ENCODE data around the gene ZNF493.

Gene ZNF493

GRCh38 chr19:21396893-21397572, at the start of gene ZNF493:
Gene ZNF493, plus strand, starts transcription at chr19:21397133. Its CDS starts 105 bp downstream, at chr19:21397238.
- DNase-seq = peak; percentile 41 to 97 (median 89)

GRCh38 chr19:21352830-21353229, 44.1 kb upstream of the ZNF493 start:
- DNase-seq = no peak

- peak; percentile 46 to 95 (median 89) for DNase-seq
Observed at GRCh38 chr19:21358768-21359451, 38.0 kb upstream of the ZNF493 start, which contains the start of gene ZNF738. Gene ZNF738, plus strand, starts transcription at chr19:21359000. Its CDS starts 141 bp downstream, at chr19:21359141.

- no peak for DNase-seq
Observed at GRCh38 chr19:21362291-21362690, 34.6 kb upstream of the ZNF493 start.

- DNase-seq = no peak
Observed at GRCh38 chr19:21383980-21384582, 12.9 kb upstream of the ZNF493 start.

- no peak for DNase-seq
Observed at GRCh38 chr19:21396121-21396520, 812 bp upstream of the ZNF493 start.

- no peak for DNase-seq
Observed at GRCh38 chr19:21398851-21399250, 1.9 kb downstream of the ZNF493 start.

GRCh38 chr19:21402303-21402985, 5.5 kb downstream of the ZNF493 start:
- no peak for DNase-seq

- DNase-seq = no peak
Observed at GRCh38 chr19:21410166-21410565, 13.2 kb downstream of the ZNF493 start.

- DNase-seq = no peak
Observed at GRCh38 chr19:21422244-21422643, 25.3 kb downstream of the ZNF493 start.

GRCh38 chr19:21423057-21424041, 26.4 kb downstream of the ZNF493 start:
- DNase-seq = no peak

- DNase-seq = no peak
Observed at GRCh38 chr19:21430675-21431074, 33.7 kb downstream of the ZNF493 start.

GRCh38 chr19:21432590-21432989, 35.7 kb downstream of the ZNF493 start:
- DNase-seq = no peak

GRCh38 chr19:21434516-21434915, 37.6 kb downstream of the ZNF493 start:
- DNase-seq = no peak

- DNase-seq = no peak
Observed at GRCh38 chr19:21434967-21435544, 38.1 kb downstream of the ZNF493 start.

- DNase-seq = no peak
Observed at GRCh38 chr19:21439201-21439751, 42.3 kb downstream of the ZNF493 start.

GRCh38 chr19:21440321-21440720, 43.4 kb downstream of the ZNF493 start:
- DNase-seq = no peak

GRCh38 chr19:21451187-21451586, 54.3 kb downstream of the ZNF493 start:
- DNase-seq = no peak

- DNase-seq = no peak
Observed at GRCh38 chr19:21454901-21455300, 58.0 kb downstream of the ZNF493 start.

GRCh38 chr19:21460686-21461085, 63.8 kb downstream of the ZNF493 start:
- no peak for DNase-seq

GRCh38 chr19:21462540-21462939, 65.6 kb downstream of the ZNF493 start:
- DNase-seq = no peak
